GM12878 (cell line): Measurements from ENCODE around the gene UBLCP1.

Experiments used
- EGR1 ChIP-seq, 2 experiments: IDR thresholded peaks; 1 replicate in 1 of 2; 2 replicates in 1 of 2; pipeline ENCODE4 v1.6.1; 2011 to 2012; ENCODE audit warnings: low read depth in 2 of 2, low read length in 2 of 2, borderline replicate concordance in 1 of 2, mild to moderate bottlenecking in 1 of 2, moderate library complexity in 1 of 2
- HCFC1 ChIP-seq: fragments of 150-350 bp; IDR thresholded peaks from 2 replicates; pipeline ENCODE4 v1.6.1; 2014; ENCODE audit warnings: low read length

GRCh38 chr5:159214486-159215271, 48.4 kb upstream of the UBLCP1 start:
- TF ChIP-seq HCFC1 (no peak), EGR1 (IDR thresholded peaks at IDR 0.05; ENCODE audit: borderline replicate concordance in 1 of 2, low read depth in 2 of 2, low read length in 2 of 2) (no peak)
